Upper lobe of left lung (tissue), 6 donors: ENCODE results near the gene TNFRSF25. TPM values are rescaled to one million over a fixed set of nuclear protein-coding genes. Genes with fewer than 3 reads are reported as not detected.

ENCODE experiments used
- ATAC-seq, 2 donors: fragments of 200-7000 bp; cut with Tn5 transposase; one replicate each; pipeline ENCODE4 v1.9.1; 2022; ENCODE audit warnings: mild to moderate bottlenecking in 2 of 2, moderate library complexity in 2 of 2; ENCODE audit not compliant: low FRiP score in 2 of 2
- DNase-seq, 2 donors: peaks; one replicate each; pipeline ENCODE4 v3.0.0-alpha.2; 2019 to 2020
- H3K27ac ChIP-seq, 4 donors: fragments of 200-600 bp; sonication (generic); one replicate each; pipeline ENCODE4 v1.5.1; 2016 to 2019
- H3K27me3 ChIP-seq, 4 donors: fragments of 200-600 bp; sonication (generic); one replicate each; pipeline ENCODE4 v1.5.1; 2017 to 2019
- H3K36me3 ChIP-seq, 4 donors: fragments of 200-600 bp; sonication (generic); one replicate each; pipeline ENCODE4 v1.5.1; 2016 to 2019
- H3K4me1 ChIP-seq, 4 donors: fragments of 200-600 bp; sonication (generic); one replicate each; pipeline ENCODE4 v1.5.1; 2018 to 2019
- H3K4me3 ChIP-seq, 4 donors: fragments of 200-600 bp; sonication (generic); one replicate each; pipeline ENCODE4 v1.5.1; 2017 to 2019; ENCODE audit warnings: mild to moderate bottlenecking in 2 of 4, moderate library complexity in 1 of 4
- H3K9me3 ChIP-seq, 4 donors: fragments of 200-600 bp; sonication (generic); one replicate each; pipeline ENCODE4 v1.5.1; 2018 to 2019
- EP300 ChIP-seq, 4 donors: sonication (generic); formaldehyde crosslinking; IDR thresholded peaks; one replicate each; pipeline ENCODE4 v1.5.1; 2017; ENCODE audit warnings: antibody characterized with exemption in 4 of 4, control low read depth in 2 of 4
- POLR2A ChIP-seq, 4 donors: fragments of 450-650 bp; IDR thresholded peaks; one replicate each; pipeline ENCODE4 v1.5.1; 2016 to 2017; ENCODE audit warnings: antibody characterized with exemption in 4 of 4, mild to moderate bottlenecking in 2 of 4
- POLR2AphosphoS5 ChIP-seq, 2 donors: sonication (generic); formaldehyde crosslinking; IDR thresholded peaks; one replicate each; pipeline ENCODE4 v1.5.1; 2017; ENCODE audit warnings: antibody characterized with exemption in 2 of 2
- WGBS, 2 donors: methylation state at CpG; one replicate each; pipeline ENCODE4 v1.1.5; 2017 to 2018; 5-methylcytosine and 5-hydroxymethylcytosine counted together
- total RNA-seq, 6 donors: library from RNA; depleted of rRNA in 4 of 6; stranded (reverse); fragments of >200 nt in 4 of 6; gene quantifications; one replicate each; pipeline versions ENCODE4 v1.1.0 to v1.2.1, GENCODE V29; 2016 to 2021
- TF ChIP-seq, protein P1 (sequence below), 6 experiments: fragments of 450-650 bp in 4 of 6; fragments of 200-600 bp in 2 of 6; sonication (generic) in 2 of 6; IDR thresholded peaks; one replicate each; pipeline ENCODE4 v1.5.1; 2016 to 2019; ENCODE audit warnings: antibody characterized with exemption in 6 of 6
- donor health status: DM: no; HTN: no; CAD: no; lungs with moderate emphysema.
- donor health status: DM: no; HTN: yes; CAD: no; lungs with severe emphysema.

TNFRSF25 gene
- total RNA-seq, 6 donors from 2014 or later = 4.6 to 51.3 (median 14.0) TPM

DNA sequence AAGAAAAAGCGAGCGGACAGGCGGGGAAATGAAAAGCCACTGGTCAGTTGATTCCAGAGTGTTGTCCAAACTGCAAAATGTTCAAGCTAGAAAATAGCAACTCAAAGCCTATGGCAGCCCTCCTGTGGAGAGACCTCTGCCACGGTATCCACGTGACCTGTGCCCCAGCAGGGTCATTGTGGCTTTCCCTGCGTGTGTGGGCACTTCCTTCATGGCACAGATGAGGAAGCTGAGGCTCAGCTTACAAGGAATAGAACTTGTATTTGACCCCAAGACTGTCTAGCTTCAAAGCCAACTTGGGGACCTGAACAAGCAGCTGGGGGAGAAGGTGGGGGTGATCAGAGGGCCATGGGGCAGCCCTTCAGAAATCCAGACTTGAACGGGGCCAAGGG lies 41.1 kb upstream of the TNFRSF25 start:
- WGBS, 2 donors = 64 to 83% methylated on average over 6 to 7 of the region's 7 CpGs
- peak in 1 of 2 donors; percentile 30 for ATAC-seq
- no peaks in the 10 kb centered on the region for H3K27me3 ChIP-seq

DNA sequence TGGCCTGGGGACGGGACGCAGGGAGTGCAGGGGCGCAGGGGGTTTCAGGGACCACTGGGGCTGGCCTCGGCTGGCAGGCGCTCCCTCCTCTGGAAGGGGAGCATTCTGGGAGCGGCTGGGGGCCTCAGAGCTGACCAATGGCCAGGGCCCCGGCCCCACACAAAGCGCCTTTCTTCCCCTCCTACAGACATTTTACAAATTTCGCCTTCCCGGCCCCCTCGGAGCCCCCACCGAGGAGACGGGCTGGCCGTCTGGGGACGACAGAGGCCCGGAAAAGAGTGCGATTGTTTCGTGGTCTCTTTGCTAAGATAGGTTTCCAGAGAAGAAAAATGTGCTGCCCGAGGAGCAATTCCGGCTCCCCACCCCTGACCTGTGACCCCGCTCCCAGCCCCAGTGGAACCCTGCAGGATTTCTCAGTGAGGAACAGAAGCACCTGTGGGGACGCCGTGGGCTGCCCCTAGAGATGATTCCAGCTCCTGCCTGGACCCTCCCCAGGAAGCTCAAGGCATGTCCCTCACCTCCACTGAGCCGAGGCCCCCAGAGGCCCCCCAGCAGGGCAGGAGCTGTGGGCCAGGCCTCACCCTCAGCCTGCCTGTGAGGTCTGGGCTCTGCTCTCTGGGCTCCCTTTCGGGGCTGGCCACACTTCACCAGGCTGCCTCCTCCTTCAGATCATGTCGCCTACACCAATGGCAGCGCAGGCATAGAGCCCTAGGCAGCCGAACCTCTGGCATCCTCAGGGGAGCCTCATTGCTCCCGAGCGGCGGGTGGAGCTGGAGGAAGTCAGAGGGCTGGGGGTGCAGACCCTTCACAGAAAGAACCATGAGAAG lies 40.5 kb upstream of the TNFRSF25 start:
- TF ChIP-seq EP300 (IDR thresholded peaks at IDR 0.05) (no peak), POLR2A (IDR thresholded peaks at IDR 0.05) (no peak)
- TF ChIP-seq, protein P1, sequence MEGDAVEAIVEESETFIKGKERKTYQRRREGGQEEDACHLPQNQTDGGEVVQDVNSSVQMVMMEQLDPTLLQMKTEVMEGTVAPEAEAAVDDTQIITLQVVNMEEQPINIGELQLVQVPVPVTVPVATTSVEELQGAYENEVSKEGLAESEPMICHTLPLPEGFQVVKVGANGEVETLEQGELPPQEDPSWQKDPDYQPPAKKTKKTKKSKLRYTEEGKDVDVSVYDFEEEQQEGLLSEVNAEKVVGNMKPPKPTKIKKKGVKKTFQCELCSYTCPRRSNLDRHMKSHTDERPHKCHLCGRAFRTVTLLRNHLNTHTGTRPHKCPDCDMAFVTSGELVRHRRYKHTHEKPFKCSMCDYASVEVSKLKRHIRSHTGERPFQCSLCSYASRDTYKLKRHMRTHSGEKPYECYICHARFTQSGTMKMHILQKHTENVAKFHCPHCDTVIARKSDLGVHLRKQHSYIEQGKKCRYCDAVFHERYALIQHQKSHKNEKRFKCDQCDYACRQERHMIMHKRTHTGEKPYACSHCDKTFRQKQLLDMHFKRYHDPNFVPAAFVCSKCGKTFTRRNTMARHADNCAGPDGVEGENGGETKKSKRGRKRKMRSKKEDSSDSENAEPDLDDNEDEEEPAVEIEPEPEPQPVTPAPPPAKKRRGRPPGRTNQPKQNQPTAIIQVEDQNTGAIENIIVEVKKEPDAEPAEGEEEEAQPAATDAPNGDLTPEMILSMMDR (IDR thresholded peaks at IDR 0.05) = no peak
- ATAC-seq = no peak
- Histone ChIP-seq H3K9me3 (no peaks in the 10 kb centered on the region), H3K27me3 (no peaks in the 10 kb centered on the region), H3K4me1 (peaks cover 5 to 15% (median 10%) of the 10 kb centered on the region in 4 donors), H3K36me3 (no peaks in the 10 kb centered on the region), H3K27ac (no peak overlapping the region), H3K4me3 (no peak overlapping the region)
- 85 to 92% methylated on average over 19 to 31 of the region's 31 CpGs for WGBS, 2 donors
- peak in 1 of 2 donors; percentile 60 for DNase-seq

More for the DNA sequence above, 41.1 kb upstream of the TNFRSF25 start:
- DNase-seq = no peak
- Histone ChIP-seq H3K9me3 (no peaks in the 10 kb centered on the region), H3K27ac (no peak overlapping the region), H3K36me3 (no peaks in the 10 kb centered on the region), H3K4me1 (peaks cover under 1 to 10% (median 6%) of the 10 kb centered on the region in 4 donors), H3K4me3 (no peak overlapping the region)
- TF ChIP-seq, protein P1 (IDR thresholded peaks at IDR 0.05) = no peak
- no peak for TF ChIP-seq POLR2AphosphoS5 (IDR thresholded peaks at IDR 0.05)
- TF ChIP-seq EP300 (IDR thresholded peaks at IDR 0.05) = no peak
- no peak for TF ChIP-seq POLR2A (IDR thresholded peaks at IDR 0.05)

DNA sequence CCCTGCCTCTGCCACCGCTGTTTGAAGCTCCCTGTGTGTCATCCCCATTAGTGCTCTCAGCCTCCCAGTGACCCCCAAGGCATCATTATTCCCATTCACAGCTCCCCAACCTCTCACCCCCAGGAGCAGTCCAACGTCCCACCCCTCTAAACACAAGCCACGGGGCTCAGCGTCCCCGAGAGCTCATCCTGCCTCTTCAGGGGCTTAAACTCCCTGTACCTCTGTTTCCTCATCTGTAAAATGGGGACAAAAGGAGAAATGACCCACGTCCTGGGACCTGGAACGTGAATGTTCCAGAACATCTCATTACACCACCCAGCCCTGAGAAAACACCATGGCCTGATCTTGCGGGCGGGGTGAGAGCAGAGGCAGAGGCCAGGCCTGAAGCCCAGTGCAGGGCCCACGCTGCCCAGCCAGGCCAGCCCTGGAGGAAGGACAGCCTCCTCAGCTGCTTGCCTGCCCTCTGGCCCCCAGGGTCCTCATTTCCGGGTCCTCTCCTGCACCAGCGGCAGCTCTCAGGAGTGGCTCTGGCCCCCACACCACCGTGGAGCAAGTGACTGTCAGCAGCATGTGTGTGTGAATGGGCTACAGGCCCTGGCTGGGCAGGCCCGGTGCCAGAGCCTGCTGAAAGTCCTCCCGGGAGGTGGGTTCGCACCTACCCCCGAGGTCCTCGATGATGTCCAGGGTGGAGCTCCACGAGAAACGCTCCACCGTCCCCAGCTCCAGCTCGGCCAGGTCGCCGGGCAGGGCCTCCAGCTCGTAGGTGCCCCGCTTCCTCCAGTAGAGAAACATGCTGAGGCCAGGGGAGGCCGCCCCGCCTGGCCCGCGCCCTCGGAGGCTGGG lies 39.6 kb upstream of the TNFRSF25 start:
- Histone ChIP-seq H3K36me3 (no peaks in the 10 kb centered on the region), H3K4me3 (no peak overlapping the region), H3K27me3 (no peaks in the 10 kb centered on the region), H3K27ac (no peak overlapping the region), H3K9me3 (no peaks in the 10 kb centered on the region), H3K4me1 (peaks cover 5 to 17% (median 10%) of the 10 kb centered on the region in 4 donors)
- no peak for ATAC-seq
- DNase-seq = peak in 1 of 2 donors; percentile 79
- TF ChIP-seq EP300 (IDR thresholded peaks at IDR 0.05) = no peak
- no peak for TF ChIP-seq POLR2AphosphoS5 (IDR thresholded peaks at IDR 0.05)
- TF ChIP-seq, protein P1 (IDR thresholded peaks at IDR 0.05) = no peak
- no peak for TF ChIP-seq POLR2A (IDR thresholded peaks at IDR 0.05)
- 69 to 92% methylated on average over 8 to 31 of the region's 31 CpGs for WGBS, 2 donors

DNA sequence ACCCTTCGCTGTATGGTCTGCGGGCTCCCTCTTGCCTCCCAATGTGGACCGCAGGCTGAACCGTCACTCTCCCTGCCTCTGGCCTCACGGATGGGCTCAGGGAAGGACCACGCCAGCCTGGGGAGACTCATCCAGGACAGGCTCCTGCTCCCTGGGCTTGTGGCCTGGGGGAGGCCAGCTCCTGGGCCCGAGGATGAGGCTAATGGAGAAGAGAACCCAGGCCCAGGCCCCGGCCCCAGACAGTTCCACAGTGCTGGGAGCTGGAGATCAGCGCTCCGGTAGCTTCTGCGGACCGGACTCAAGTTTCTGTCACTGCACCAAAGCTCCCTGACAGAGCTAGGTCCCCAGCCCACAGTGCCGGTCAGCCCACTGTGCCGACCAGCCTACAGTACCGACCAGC lies 38.9 kb upstream of the TNFRSF25 start:
- peaks cover 5 to 17% (median 10%) of the 10 kb centered on the region in 4 donors for H3K4me1 ChIP-seq
- no peak for TF ChIP-seq POLR2A (IDR thresholded peaks at IDR 0.05)
- no peak for TF ChIP-seq POLR2AphosphoS5 (IDR thresholded peaks at IDR 0.05)
- TF ChIP-seq, protein P1 (IDR thresholded peaks at IDR 0.05) = no peak
- no peak for TF ChIP-seq EP300 (IDR thresholded peaks at IDR 0.05)
- H3K9me3 ChIP-seq = no peaks in the 10 kb centered on the region
- no peak overlapping the region for H3K27ac ChIP-seq
- DNase-seq = peak in 1 of 2 donors; percentile 52
- H3K36me3 ChIP-seq = no peaks in the 10 kb centered on the region
- no peaks in the 10 kb centered on the region for H3K27me3 ChIP-seq
- H3K4me3 ChIP-seq = no peak overlapping the region
- WGBS, 2 donors = 94 to 96% methylated on average over 7 to 14 of the region's 15 CpGs
- no peak for ATAC-seq
